Lower leg skin (tissue), 4 donors: ENCODE results near the gene SLCO1C1. TPM values are rescaled to one million over a fixed set of nuclear protein-coding genes. Genes with fewer than 3 reads are reported as not detected.

Experiments used
- DNase-seq, 2 donors: peaks; one replicate each; pipeline ENCODE4 v3.0.0-alpha.2; 2019; ENCODE audit warnings: low spot score in 2 of 2
- H3K4me3 ChIP-seq: fragments of 200-600 bp; sonication (generic); 2 replicates; pipeline ENCODE4 v1.5.1; 2017; ENCODE audit warnings: mild to moderate bottlenecking, low read depth; ENCODE audit not compliant: poor library complexity, severe bottlenecking
- CTCF ChIP-seq, 3 donors: fragments of 450-650 bp; IDR thresholded peaks; one replicate each; pipeline ENCODE4 v1.5.1; 2016; ENCODE audit warnings: antibody characterized with exemption in 3 of 3, mild to moderate bottlenecking in 3 of 3, moderate library complexity in 2 of 3
- POLR2A ChIP-seq, 2 donors: fragments of 450-650 bp; IDR thresholded peaks; one replicate each; pipeline ENCODE4 v1.6.1; 2016 to 2017; ENCODE audit warnings: antibody characterized with exemption in 2 of 2, mild to moderate bottlenecking in 1 of 2, moderate library complexity in 1 of 2
- WGBS, 2 donors: methylation state at CpG; one replicate each; pipeline ENCODE4 v1.1.5; 2018; 5-methylcytosine and 5-hydroxymethylcytosine counted together
- intact Hi-C: fragments of 100-400 bp; cut with DNase I; formaldehyde crosslinking; loops from one replicate; pipeline ENCODE4 v1.15.0; 2023; ENCODE audit warnings: low total_unique reads
- total RNA-seq, 4 donors: library from RNA; depleted of rRNA; stranded (reverse); fragments of >200 nt; gene quantifications; one replicate each; pipeline ENCODE4 v1.1.0, GENCODE V29; 2016

SLCO1C1 gene
- total RNA-seq, 4 donors from 2014 or later = not detected

- TF ChIP-seq POLR2A (IDR thresholded peaks at IDR 0.05) (no peak), CTCF (IDR thresholded peaks at IDR 0.05) (no peak)
- intact Hi-C loops = no loop called here
- no peak for DNase-seq
- H3K4me3 ChIP-seq = no peak overlapping the region
- WGBS, 2 donors = 69 to 71% methylated on average over 7 of the region's 7 CpGs
These were observed 1.2 kb downstream of the SLCO1C1 start for GRCh38 chr12:20696181-20696905.

GRCh38 chr12:20701106-20701505 is 6.0 kb downstream of the SLCO1C1 start:
- 76 to 87% methylated on average over 1 of the region's 1 CpG for WGBS, 2 donors
- H3K4me3 ChIP-seq = no peak overlapping the region
- intact Hi-C loops = no loop called here
- DNase-seq = no peak
- TF ChIP-seq CTCF (IDR thresholded peaks at IDR 0.05) (no peak), POLR2A (IDR thresholded peaks at IDR 0.05) (no peak)

- H3K4me3 ChIP-seq = no peak overlapping the region
- TF ChIP-seq POLR2A (IDR thresholded peaks at IDR 0.05) (no peak), CTCF (IDR thresholded peaks at IDR 0.05) (no peak)
- intact Hi-C loops = no loop called here
- 40 to 45% methylated on average over 6 of the region's 6 CpGs for WGBS, 2 donors
- no peak for DNase-seq
These were observed 9.7 kb downstream of the SLCO1C1 start for GRCh38 chr12:20704860-20705259.

GRCh38 chr12:20711846-20712245 is 16.7 kb downstream of the SLCO1C1 start:
- DNase-seq = no peak
- intact Hi-C loops = no loop called here
- TF ChIP-seq POLR2A (IDR thresholded peaks at IDR 0.05) (no peak), CTCF (IDR thresholded peaks at IDR 0.05) (no peak)
- 56 to 64% methylated on average over 3 of the region's 3 CpGs for WGBS, 2 donors
- H3K4me3 ChIP-seq = no peak overlapping the region

- intact Hi-C loops = no loop called here
- 54% methylated on average over 2 of the region's 2 CpGs for WGBS, 2 donors
- DNase-seq = no peak
- TF ChIP-seq CTCF (IDR thresholded peaks at IDR 0.05) = no peak
- no peak for TF ChIP-seq POLR2A (IDR thresholded peaks at IDR 0.05)
- no peak overlapping the region for H3K4me3 ChIP-seq
These were observed 20.9 kb downstream of the SLCO1C1 start for GRCh38 chr12:20716037-20716436.

- DNase-seq = no peak
- intact Hi-C loops = no loop called here
- 39 to 57% methylated on average over 1 of the region's 1 CpG for WGBS, 2 donors
- TF ChIP-seq CTCF (IDR thresholded peaks at IDR 0.05) (no peak), POLR2A (IDR thresholded peaks at IDR 0.05) (no peak)
- no peak overlapping the region for H3K4me3 ChIP-seq
These were observed 21.9 kb downstream of the SLCO1C1 start for GRCh38 chr12:20716985-20717384.
